ENCODE results near the gene ACTR10. TPM values are rescaled to one million over a fixed set of nuclear protein-coding genes. Genes with fewer than 3 reads are reported as not detected.

The ACTR10 gene
- total RNA-seq, 1 donor from 2014 or later, result 55.7 TPM

DNA sequence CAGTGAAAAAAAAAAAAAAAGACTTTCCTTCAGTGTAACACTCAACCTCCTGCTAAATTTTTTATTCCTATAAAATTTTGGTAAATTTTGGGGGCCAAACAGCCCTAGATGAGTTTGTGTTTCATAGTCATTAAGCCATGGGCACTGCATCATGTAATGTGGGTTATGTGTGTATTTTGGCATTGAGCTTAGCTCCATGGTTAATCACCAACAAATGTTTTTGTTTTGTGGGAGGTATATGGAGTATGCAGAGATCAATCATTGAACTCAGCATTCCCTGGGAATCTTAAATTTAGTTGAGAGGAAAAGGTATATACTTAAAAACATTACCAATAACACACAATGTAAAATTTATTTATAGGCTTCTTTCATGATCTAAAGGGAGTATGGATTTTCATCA is 39.4 kb upstream of the ACTR10 start:
- H3K27ac Mint-ChIP-seq (ENCODE audit: unreplicated experiment), result no peak overlapping the region
- TF ChIP-seq, protein P1, sequence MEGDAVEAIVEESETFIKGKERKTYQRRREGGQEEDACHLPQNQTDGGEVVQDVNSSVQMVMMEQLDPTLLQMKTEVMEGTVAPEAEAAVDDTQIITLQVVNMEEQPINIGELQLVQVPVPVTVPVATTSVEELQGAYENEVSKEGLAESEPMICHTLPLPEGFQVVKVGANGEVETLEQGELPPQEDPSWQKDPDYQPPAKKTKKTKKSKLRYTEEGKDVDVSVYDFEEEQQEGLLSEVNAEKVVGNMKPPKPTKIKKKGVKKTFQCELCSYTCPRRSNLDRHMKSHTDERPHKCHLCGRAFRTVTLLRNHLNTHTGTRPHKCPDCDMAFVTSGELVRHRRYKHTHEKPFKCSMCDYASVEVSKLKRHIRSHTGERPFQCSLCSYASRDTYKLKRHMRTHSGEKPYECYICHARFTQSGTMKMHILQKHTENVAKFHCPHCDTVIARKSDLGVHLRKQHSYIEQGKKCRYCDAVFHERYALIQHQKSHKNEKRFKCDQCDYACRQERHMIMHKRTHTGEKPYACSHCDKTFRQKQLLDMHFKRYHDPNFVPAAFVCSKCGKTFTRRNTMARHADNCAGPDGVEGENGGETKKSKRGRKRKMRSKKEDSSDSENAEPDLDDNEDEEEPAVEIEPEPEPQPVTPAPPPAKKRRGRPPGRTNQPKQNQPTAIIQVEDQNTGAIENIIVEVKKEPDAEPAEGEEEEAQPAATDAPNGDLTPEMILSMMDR (conservative IDR thresholded peaks at IDR 0.05), result no peak
- no peaks in the 10 kb centered on the region for H3K9me3 Mint-ChIP-seq
- DNase-seq (ENCODE audit: low read depth, low spot score), result no peak
- H3K27me3 Mint-ChIP-seq (ENCODE audit: low read depth), result no peaks in the 10 kb centered on the region
- no peaks in the 10 kb centered on the region for H3K36me3 Mint-ChIP-seq (ENCODE audit: low read depth)
- no peak overlapping the region for H3K4me3 Mint-ChIP-seq
- H3K4me1 Mint-ChIP-seq, result no peaks in the 10 kb centered on the region

DNA sequence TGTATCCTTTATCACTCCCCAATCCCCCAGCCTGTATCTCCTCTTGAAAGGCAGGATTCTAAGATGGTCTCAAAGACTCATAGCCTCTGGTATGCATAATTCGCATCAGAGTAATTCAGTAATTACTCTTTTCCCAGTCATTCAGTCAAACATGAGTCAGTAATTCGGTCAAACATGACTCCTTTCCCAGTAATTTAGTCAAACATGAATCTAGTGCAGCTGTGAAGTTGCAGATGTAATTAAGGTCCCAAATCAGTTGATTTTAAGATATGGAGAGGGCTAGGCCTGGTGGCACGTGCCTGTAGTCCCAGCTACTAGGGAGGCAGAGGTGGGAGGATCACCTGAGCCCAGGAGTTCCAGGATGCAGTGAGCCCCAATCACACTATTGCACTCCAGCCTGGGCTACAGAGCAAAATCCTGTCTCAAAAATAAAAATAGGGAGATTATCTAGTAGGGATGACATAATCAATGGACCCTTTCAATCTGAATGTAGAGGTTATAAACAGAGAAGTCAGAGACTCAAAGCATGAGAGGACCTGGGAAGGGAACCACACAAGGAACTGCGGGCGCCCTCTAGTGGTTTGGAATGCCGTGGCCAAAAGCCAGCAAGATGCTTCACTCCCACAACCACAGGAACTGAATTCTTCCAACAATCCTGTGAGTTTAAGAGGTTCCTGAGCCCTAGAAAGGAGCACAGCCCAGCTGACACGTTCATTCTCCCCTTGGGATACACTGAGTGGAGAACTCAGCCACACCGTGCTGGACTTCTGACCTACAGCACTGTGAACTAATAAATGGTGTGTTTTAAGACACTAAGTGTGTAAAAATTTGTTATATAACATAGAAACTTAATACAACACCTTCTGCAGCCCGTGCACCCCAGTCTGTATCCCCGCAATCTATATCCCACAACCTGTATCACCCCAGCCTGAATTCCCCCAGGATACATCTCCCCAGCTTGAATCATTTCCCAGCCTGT is 33.7 kb upstream of the ACTR10 start:
- H3K36me3 Mint-ChIP-seq (ENCODE audit: low read depth), result no peaks in the 10 kb centered on the region
- no peak overlapping the region for H3K27ac Mint-ChIP-seq (ENCODE audit: unreplicated experiment)
- H3K4me3 Mint-ChIP-seq, result no peak overlapping the region
- DNase-seq (ENCODE audit: low read depth, low spot score), result peak; percentile 92
- H3K27me3 Mint-ChIP-seq (ENCODE audit: low read depth), result no peaks in the 10 kb centered on the region
- TF ChIP-seq, protein P1 (conservative IDR thresholded peaks at IDR 0.05), result peak; percentile 95
- peaks cover 9% of the 10 kb centered on the region for H3K4me1 Mint-ChIP-seq
- H3K9me3 Mint-ChIP-seq, result no peaks in the 10 kb centered on the region

DNA sequence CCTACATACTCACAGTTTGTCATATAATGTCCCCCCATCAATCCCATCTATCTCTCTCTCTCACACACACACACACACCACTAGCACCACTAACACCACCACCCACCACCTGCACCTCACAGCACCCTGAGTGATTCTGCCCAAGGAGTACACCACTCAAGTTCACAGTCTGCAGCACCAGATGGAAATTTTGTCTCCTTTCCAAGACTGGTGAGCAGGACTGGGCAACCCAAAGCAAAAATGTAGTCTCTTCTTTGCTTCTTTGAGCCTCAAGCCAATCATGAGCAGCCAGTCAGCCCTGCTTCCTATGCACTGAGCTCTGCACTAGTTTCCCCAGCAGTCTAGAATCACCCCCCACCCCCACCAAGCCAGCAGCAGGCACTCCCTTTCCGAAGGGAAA is 32.9 kb upstream of the ACTR10 start:
- TF ChIP-seq, protein P1 (conservative IDR thresholded peaks at IDR 0.05), result no peak
- H3K9me3 Mint-ChIP-seq, result no peaks in the 10 kb centered on the region
- no peak for DNase-seq (ENCODE audit: low read depth, low spot score)
- H3K36me3 Mint-ChIP-seq (ENCODE audit: low read depth), result no peaks in the 10 kb centered on the region
- no peak overlapping the region for H3K4me3 Mint-ChIP-seq
- peaks cover 10% of the 10 kb centered on the region for H3K4me1 Mint-ChIP-seq
- no peak overlapping the region for H3K27ac Mint-ChIP-seq (ENCODE audit: unreplicated experiment)
- no peaks in the 10 kb centered on the region for H3K27me3 Mint-ChIP-seq (ENCODE audit: low read depth)

DNA sequence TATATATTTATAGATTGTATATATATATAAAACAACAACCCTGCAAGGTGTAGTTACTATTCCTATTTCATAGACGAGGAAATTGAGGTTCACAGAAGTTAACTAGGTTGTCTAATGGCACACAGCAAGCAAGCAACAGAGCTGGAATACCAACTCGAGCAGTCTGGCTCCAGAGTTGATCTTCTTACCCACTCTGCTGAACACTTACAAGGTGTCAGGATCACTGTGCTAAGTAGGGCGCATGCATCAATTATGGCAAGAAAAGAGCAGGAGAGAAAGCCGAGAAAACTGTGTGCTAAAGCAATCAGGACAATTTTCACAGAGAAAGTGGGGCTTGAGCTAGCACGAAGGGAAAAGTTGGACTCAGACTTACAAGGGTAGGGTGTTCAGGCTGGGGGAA is 32.1 kb upstream of the ACTR10 start:
- H3K27me3 Mint-ChIP-seq (ENCODE audit: low read depth), result no peaks in the 10 kb centered on the region
- H3K36me3 Mint-ChIP-seq (ENCODE audit: low read depth), result no peaks in the 10 kb centered on the region
- DNase-seq (ENCODE audit: low read depth, low spot score), result no peak
- H3K9me3 Mint-ChIP-seq, result no peaks in the 10 kb centered on the region
- H3K4me1 Mint-ChIP-seq, result peaks cover 10% of the 10 kb centered on the region
- TF ChIP-seq, protein P1 (conservative IDR thresholded peaks at IDR 0.05), result no peak
- H3K27ac Mint-ChIP-seq (ENCODE audit: unreplicated experiment), result no peak overlapping the region
- H3K4me3 Mint-ChIP-seq, result no peak overlapping the region

DNA sequence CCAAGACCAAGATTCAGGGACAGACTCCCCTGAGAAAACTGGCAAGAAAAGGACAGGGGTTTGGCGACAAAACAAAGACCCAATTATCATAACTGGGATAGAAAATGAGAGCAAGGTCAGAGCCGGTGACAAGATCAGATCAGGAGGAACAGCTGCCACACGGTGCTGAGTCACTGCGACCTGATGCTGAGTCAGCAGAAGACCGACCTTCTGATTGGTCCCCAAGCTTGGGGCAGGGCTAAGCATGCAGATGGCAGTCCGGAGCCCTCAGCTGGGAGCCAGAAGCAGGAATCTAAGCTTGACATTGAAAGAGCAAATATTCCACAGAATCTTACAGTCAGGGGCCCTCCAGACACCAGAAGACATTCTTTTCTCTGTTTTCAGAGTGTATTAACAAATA is 28.9 kb upstream of the ACTR10 start:
- Mint-ChIP-seq H3K4me3 (no peak overlapping the region), H3K27ac (ENCODE audit: unreplicated experiment) (no peak overlapping the region), H3K4me1 (peaks cover 10% of the 10 kb centered on the region), H3K36me3 (ENCODE audit: low read depth) (no peaks in the 10 kb centered on the region), H3K9me3 (no peaks in the 10 kb centered on the region), H3K27me3 (ENCODE audit: low read depth) (no peaks in the 10 kb centered on the region)
- TF ChIP-seq, protein P1 (conservative IDR thresholded peaks at IDR 0.05), result no peak
- peak; percentile 55 for DNase-seq (ENCODE audit: low read depth, low spot score)
